Fibroblast of lung (primary cell): Measurements from ENCODE around the gene PIK3R3. TPM values are rescaled to one million over a fixed set of nuclear protein-coding genes. Genes with fewer than 3 reads are reported as not detected.

Experiments used
- DNase-seq, 2 donors: peaks; one replicate each; pipeline versions ENCODE4 v3.0.0 to v3.0.0-alpha.2; 2010; ENCODE audit warnings: low read depth in 2 of 2
- H2AFZ ChIP-seq: 2 replicates; pipeline ENCODE4 v1.5.1; 2012; ENCODE audit warnings: low read length, control low read depth, inconsistent platforms
- H3K27ac ChIP-seq: 2 replicates; pipeline ENCODE4 v1.5.1; 2011; ENCODE audit warnings: low read length, control low read depth; ENCODE audit not compliant: insufficient read depth
- H3K27me3 ChIP-seq: 2 replicates; pipeline ENCODE4 v1.5.1; 2011; ENCODE audit warnings: mild to moderate bottlenecking, low read length; ENCODE audit not compliant: control insufficient read depth, insufficient read depth
- H3K36me3 ChIP-seq: 2 replicates; pipeline ENCODE4 v1.5.1; 2011; ENCODE audit warnings: low read length; ENCODE audit not compliant: control insufficient read depth, insufficient read depth
- H3K4me1 ChIP-seq: 2 replicates; pipeline ENCODE4 v1.5.1; 2011; ENCODE audit warnings: low read length; ENCODE audit not compliant: control insufficient read depth, insufficient read depth; ENCODE audit errors: extremely low read depth
- H3K4me2 ChIP-seq: 2 replicates; pipeline ENCODE4 v1.5.1; 2011; ENCODE audit warnings: low read length, control low read depth; ENCODE audit not compliant: insufficient read depth; ENCODE audit errors: extremely low read depth
- H3K4me3 ChIP-seq, 4 experiments: fragments of 200-600 bp in 1 of 4; sonication (generic) in 1 of 4; replicated peaks in 1 of 4; 2 replicates each; pipeline ENCODE4 v1.5.1; 2011 to 2016; ENCODE audit warnings: low read length in 4 of 4, low read depth in 3 of 4, mild to moderate bottlenecking in 3 of 4, control low read depth in 2 of 4, inconsistent platforms in 1 of 4, mixed read lengths in 1 of 4; ENCODE audit not compliant: insufficient read depth in 1 of 4; ENCODE audit errors: control extremely low read depth in 1 of 4
- H3K79me2 ChIP-seq: 2 replicates; pipeline ENCODE4 v1.5.1; 2012; ENCODE audit warnings: mild to moderate bottlenecking, low read length, inconsistent platforms; ENCODE audit not compliant: control insufficient read depth, insufficient read depth
- H3K9ac ChIP-seq: 2 replicates; pipeline ENCODE4 v1.5.1; 2011; ENCODE audit warnings: mild to moderate bottlenecking, low read length, control low read depth; ENCODE audit not compliant: insufficient read depth
- H3K9me3 ChIP-seq: 2 replicates; pipeline ENCODE4 v1.5.1; 2012; ENCODE audit warnings: low read depth, low read length; ENCODE audit not compliant: control insufficient read depth, insufficient read depth
- H4K20me1 ChIP-seq: 2 replicates; pipeline ENCODE4 v1.5.1; 2011; ENCODE audit warnings: low read length; ENCODE audit not compliant: control insufficient read depth, insufficient read depth; ENCODE audit errors: extremely low read depth
- EZH2 ChIP-seq: IDR thresholded peaks from 2 replicates; pipeline ENCODE4 v1.5.1; 2012; ENCODE audit warnings: low read length, control low read depth, mild to moderate bottlenecking; ENCODE audit errors: missing control alignments
- polyA plus RNA-seq, 2 donors: library from polyadenylated mRNA; depleted of rRNA in 1 of 2; stranded (reverse) in 1 of 2; unstranded in 1 of 2; fragments of >200 nt; gene quantifications; 2 replicates each; pipeline ENCODE4 v1.2.1, GENCODE V29; 2011 to 2012; ENCODE audit warnings: missing spikeins in 1 of 2
- total RNA-seq: library from RNA; depleted of rRNA; stranded (reverse); fragments of >200 nt; gene quantifications from 2 replicates; pipeline ENCODE4 v1.2.1, GENCODE V29; 2014
- TF ChIP-seq, protein P1 (sequence below), 2 donors: IDR thresholded peaks in 1 of 2; conservative IDR thresholded peaks in 1 of 2; 1 replicate in 1 of 2; 2 replicates in 1 of 2; pipeline ENCODE4 v1.5.1; 2011 to 2012; ENCODE audit warnings: low read length in 2 of 2, control low read depth in 1 of 2, inconsistent platforms in 1 of 2, low read depth in 1 of 2, mild to moderate bottlenecking in 1 of 2

Gene PIK3R3
- total and polyA plus RNA-seq, 2 donors (not counting 1 experiment from before 2014, with no cell fraction given) = 3.3 to 4.1 TPM

DNA sequence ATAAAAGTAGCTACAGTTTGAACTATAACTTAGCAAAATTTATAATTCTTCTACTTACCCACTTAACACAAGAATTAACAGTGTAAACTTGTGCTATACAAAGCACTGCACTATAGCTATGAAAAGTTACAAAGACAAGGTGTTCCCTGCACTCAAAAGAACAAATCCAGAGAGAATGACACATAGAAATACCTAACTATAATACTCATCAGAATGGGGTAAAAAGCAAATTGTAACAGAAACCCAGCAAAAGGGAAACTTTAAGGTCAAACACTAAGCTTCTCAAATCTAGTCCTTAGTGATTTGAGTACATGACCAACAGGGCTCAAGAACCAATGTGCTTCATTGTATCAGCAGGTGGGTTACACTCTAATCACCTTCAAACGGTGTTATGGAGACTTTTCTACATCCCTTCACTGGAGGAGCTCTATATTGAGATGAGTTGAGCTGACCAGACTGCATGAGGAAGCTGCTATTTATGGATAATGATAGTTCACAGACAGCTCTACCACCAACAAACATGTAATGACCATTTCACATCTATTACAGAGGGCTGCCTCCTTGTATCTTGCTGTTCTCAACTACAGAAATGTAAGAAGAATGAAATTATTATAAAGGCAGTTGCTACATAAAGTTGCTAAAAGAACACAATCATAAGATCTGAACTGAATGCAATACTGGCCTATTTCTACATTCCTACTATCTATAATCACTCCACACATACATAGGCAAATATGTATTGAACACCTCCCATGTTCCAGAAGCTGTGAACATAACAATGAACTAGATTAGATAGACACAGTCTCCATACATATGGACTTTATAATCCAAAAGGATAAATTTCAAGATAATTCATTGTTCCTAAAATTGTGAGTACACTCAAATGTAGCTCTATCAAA lies 47.6 kb downstream of the PIK3R3 start:
- no peaks in the 10 kb centered on the region for H4K20me1 ChIP-seq
- H3K9me3 ChIP-seq = no peaks in the 10 kb centered on the region
- no peaks in the 10 kb centered on the region for H3K27me3 ChIP-seq
- H3K36me3 ChIP-seq = no peaks in the 10 kb centered on the region
- H3K4me3 ChIP-seq = no peak overlapping the region
- H2AFZ ChIP-seq = no peak overlapping the region
- peak; percentile 43 to 55 for DNase-seq
- H3K9ac ChIP-seq = no peak overlapping the region
- H3K27ac ChIP-seq = no peak overlapping the region
- H3K4me1 ChIP-seq = no peaks in the 10 kb centered on the region
- H3K79me2 ChIP-seq = no peaks in the 10 kb centered on the region
- H3K4me2 ChIP-seq = no peak overlapping the region
- TF ChIP-seq, protein P1, sequence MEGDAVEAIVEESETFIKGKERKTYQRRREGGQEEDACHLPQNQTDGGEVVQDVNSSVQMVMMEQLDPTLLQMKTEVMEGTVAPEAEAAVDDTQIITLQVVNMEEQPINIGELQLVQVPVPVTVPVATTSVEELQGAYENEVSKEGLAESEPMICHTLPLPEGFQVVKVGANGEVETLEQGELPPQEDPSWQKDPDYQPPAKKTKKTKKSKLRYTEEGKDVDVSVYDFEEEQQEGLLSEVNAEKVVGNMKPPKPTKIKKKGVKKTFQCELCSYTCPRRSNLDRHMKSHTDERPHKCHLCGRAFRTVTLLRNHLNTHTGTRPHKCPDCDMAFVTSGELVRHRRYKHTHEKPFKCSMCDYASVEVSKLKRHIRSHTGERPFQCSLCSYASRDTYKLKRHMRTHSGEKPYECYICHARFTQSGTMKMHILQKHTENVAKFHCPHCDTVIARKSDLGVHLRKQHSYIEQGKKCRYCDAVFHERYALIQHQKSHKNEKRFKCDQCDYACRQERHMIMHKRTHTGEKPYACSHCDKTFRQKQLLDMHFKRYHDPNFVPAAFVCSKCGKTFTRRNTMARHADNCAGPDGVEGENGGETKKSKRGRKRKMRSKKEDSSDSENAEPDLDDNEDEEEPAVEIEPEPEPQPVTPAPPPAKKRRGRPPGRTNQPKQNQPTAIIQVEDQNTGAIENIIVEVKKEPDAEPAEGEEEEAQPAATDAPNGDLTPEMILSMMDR (conservative IDR thresholded peaks at IDR 0.05 in 1 of 2, IDR thresholded peaks at IDR 0.05 in 1 of 2; ENCODE audit: low read depth in 1 of 2, low read length in 2 of 2) = no peak
- TF ChIP-seq EZH2 = no peak

DNA sequence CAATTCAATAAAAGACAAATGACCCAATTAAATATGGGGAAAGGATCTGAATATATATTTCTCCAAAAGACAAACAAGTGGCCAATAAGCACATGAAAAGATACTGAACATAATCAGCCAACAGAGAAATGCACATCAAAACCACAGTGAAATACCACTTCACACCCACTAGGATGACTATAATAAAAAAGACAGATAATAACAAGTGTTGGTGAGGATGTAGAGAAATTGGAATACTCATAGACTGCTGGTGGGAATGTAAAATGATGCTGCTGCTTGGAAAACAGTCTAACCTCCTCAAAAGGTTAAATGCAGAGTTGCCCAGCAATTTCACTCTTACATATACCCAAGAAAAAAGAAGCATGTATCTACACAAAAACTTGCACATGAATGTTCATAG lies 48.9 kb downstream of the PIK3R3 start:
- H3K27me3 ChIP-seq = no peaks in the 10 kb centered on the region
- no peak overlapping the region for H3K4me2 ChIP-seq
- DNase-seq = no peak
- H3K36me3 ChIP-seq = no peaks in the 10 kb centered on the region
- no peak overlapping the region for H3K4me3 ChIP-seq
- no peak overlapping the region for H3K27ac ChIP-seq
- no peaks in the 10 kb centered on the region for H3K9me3 ChIP-seq
- TF ChIP-seq, protein P1 (conservative IDR thresholded peaks at IDR 0.05 in 1 of 2, IDR thresholded peaks at IDR 0.05 in 1 of 2; ENCODE audit: low read depth in 1 of 2, low read length in 2 of 2) = no peak
- no peak for TF ChIP-seq EZH2
- H4K20me1 ChIP-seq = no peaks in the 10 kb centered on the region
- H3K9ac ChIP-seq = no peak overlapping the region
- H3K79me2 ChIP-seq = no peaks in the 10 kb centered on the region
- H3K4me1 ChIP-seq = no peaks in the 10 kb centered on the region
- H2AFZ ChIP-seq = no peak overlapping the region

DNA sequence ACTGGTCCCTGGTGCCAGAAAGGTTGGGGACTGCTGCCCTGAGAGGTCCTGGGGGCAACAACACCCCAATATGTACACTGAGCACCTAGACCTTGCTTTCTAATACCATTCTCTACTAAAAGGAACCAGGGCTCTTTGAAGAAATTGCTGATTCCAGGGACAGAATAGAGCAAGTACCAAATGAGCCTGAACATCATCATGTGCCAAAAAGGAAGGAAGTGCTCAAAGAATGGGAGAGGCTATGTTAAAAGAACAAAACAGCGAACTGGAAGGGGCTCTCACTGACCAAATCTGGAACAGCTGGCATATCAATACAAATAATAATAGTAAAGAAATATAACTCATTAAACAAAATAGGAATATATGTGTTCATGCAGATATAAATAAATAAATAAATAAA lies 50.8 kb downstream of the PIK3R3 start:
- H3K9me3 ChIP-seq = no peaks in the 10 kb centered on the region
- H3K79me2 ChIP-seq = no peaks in the 10 kb centered on the region
- no peak overlapping the region for H3K4me2 ChIP-seq
- H3K4me3 ChIP-seq = no peak overlapping the region
- no peak overlapping the region for H3K27ac ChIP-seq
- TF ChIP-seq, protein P1 (conservative IDR thresholded peaks at IDR 0.05 in 1 of 2, IDR thresholded peaks at IDR 0.05 in 1 of 2; ENCODE audit: low read depth in 1 of 2, low read length in 2 of 2) = no peak
- no peak for TF ChIP-seq EZH2
- DNase-seq = no peak
- no peak overlapping the region for H3K9ac ChIP-seq
- no peaks in the 10 kb centered on the region for H3K36me3 ChIP-seq
- H3K27me3 ChIP-seq = no peaks in the 10 kb centered on the region
- H4K20me1 ChIP-seq = no peaks in the 10 kb centered on the region
- H3K4me1 ChIP-seq = no peaks in the 10 kb centered on the region
- H2AFZ ChIP-seq = no peak overlapping the region
